HG03095 (cell line): ENCODE measurements around the gene MEF2B.
"Not testable (repeated sequence)": the region's sequence is repeated elsewhere in the genome, so short reads cannot be mapped to it uniquely, and the experiment has no call there.

Experiments used
- ATAC-seq: cut with Tn5 transposase; IDR thresholded peaks from one replicate; pipeline ENCODE4 v1.9.1; 2021; ENCODE audit warnings: moderate library complexity; ENCODE audit not compliant: unreplicated experiment

Gene MEF2B

DNA sequence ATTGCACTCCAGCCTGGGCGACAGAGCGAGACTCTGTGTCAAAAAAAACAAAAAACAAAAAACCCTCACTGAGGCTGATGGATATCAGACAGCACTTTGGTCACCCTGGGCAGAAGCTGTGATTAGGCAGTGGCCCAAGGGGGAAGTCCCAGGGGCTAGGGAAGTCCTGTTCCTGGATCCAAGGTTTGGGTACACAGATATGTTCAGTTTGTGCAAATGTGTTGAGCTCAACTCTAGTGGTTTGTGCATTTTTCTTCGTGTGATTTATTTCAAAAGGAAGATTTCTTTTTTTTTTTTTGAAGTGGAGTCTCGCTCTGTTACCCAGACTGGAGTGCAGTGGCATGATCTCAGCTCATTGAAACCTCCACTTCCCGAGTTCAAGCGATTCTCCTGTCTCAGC lies 12.3 kb downstream of the MEF2B start:
- no peak for ATAC-seq

DNA sequence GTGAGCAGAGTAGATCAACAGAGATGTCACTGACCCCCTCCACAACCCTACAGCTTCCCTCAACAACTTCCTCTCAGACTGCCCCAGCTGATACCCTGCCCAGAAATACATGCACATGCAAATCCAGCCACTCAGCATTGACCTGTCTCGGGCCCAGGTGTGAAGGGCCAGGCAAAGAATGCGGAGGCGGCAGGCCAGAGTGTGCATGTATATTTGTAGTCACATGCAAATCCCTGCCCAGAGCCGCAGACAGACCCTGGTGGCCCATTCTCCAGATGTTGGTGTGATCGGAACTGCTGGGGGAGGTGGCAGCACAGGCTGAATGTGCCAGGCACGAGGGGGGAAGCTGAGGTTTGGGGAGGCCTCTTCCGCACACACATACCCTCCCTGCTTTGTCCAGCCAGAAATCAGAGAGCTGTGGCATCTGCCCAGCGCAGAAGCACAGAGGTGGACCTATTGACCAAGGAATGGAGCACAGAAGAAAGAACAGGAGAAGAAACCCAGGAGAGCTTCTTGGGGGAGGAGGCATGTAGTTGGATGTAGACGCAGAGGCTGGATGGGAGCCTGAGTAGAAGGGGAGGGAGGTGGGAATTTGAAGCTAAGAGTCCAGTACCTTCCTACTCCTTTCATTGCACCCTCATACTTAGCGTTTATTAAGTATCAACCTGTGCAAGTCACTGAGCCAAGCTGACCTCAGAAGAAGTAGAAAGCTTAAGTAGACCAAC lies 14.4 kb downstream of the MEF2B start:
- ATAC-seq = no peak

DNA sequence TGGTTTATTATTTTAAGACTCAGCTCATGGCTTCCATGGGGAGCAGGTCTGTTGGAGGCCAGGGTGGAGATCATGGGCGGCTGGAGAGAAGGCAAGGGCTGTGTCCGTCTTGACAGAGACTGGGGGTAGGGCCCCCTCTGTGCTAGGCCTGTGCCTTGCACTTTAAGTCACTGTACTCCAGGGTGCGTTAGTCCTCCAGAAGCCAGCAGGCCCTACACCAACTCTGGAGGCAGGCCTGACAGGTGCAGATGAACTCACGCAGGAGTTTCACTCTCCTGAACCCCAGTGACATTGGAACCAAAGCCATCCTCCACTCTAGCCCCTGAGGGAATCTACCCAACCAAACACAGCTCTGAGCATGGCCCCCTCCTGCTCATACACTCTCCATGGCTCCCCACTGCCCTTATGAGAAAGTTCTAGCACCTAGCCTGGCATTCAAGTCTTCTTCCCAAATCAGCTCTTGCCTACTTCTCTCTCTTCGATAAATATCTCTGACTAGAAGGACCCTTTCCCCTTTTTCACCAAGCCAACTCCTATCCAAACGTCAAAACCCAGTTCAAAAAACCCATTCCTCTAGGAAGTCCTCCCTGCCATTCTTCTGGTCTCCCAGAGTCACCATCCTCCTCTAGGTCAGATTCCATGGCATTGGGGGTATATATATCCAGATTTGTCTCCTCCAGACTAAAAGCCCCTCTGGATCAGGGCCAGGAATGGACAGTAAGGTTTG lies 15.1 kb downstream of the MEF2B start:
- ATAC-seq = no peak

DNA sequence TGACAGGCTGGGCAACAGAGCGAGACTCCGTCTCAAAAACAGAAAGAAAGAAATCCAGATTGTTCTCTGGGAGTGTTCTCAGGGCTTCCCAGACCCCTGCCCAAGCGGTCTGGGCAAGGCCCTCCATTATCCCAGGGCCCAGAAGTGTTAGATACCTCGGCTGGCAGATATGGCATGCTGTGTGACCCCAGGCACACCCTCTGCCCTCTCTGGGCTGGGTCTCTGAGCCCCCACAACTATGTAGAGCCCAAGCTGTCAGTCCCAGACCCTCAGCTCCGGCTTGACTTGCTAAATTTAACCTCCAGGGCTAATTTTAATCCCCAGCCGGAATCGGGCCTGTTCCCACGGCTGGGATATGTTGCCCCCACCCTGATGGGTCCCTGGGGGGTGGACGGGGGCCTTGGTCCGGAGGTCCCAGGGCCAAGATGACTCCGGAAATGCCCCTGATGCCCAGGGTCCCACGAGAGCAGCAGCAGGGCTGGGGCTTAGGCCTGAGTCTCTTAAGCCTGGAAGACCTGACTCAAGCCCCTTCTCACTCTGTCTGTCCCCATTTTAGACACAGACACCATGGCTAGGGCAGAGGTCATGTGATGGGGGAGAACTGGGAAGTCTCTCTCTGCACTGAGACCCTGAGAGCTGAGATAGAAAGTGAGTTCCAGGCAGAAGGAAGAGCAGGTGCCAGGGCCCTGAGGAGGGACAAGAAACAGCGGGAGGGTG lies 17.2 kb downstream of the MEF2B start:
- ATAC-seq = no peak

DNA sequence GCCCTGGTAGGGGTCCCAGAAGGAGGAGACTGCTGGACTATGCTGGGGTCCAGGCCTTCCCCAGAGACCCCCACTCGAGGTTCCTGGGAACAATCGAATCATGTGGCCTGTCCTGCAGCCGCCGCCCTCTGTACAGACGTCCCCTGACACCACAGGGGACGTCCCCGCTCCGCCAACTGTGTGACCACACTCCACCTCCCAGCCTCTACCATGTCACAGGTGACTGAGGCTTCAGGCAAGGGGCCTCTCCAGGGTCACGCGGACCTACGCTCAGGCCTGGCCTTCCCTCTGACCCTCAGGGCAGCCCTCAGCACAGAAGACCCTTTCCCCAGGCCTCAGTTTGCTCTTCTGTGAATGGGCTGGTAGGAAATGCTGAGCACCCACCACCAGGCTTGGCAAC lies 18.6 kb downstream of the MEF2B start:
- ATAC-seq = peak; percentile 64

DNA sequence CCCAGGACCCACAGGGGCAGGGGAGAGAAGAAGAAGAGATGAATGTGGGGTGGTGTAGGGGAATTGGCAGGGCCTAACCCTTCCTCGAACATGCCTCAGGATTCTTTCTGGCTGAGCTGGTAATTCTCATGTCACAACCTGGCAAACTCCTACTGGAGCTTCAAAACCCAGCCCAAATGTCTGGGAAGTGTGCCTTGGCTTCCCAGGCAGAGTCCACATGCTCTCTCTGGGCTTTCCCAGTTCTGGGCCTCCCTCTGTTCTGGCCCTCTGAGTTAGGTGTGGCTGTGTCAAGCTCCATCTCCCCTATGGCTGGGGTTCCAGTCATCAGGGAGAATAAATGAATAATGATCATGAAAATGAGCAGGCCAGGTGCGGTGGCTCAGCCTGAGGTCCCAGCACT lies 20.6 kb downstream of the MEF2B start:
- no peak for ATAC-seq

DNA sequence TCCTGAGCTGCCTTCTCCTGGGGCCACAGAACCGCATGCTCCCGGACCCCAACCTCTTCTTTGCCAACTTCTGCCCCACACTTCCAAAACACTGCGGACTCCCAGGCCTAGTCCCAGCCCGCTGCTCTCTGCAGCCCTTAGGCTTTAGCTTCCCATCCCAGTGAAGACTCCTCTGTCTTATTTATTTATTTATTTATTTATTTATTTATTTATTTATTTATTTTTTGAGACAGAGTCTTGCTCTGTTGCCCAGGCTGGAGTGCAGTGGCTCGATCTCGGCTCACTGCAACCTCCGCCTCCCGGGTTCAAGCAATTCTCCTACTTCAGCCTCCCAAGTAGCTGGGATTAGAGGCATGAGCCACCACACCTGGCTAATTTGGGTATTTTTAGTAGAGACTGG lies 21.6 kb downstream of the MEF2B start:
- ATAC-seq = not testable (repeated sequence)

DNA sequence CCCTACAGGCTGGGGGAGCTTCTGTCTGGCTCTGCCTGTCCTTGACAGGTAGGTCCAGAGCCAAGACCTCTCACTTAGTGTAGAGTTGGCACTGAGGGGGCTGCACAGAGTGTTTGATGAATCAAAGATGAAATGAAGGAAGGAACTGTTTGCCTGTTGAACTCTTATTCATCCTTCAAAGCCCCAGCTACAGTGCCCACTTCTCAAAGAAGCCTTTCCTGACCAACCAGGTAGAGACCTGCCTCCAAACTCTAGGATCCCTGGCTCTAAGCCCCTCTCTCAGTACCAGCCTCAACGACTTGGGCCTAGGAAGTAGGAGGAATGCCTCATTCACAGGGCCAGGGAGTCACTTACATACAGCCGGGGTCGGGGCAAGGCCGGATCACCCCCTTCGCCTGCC lies 22.7 kb downstream of the MEF2B start:
- ATAC-seq = no peak

DNA sequence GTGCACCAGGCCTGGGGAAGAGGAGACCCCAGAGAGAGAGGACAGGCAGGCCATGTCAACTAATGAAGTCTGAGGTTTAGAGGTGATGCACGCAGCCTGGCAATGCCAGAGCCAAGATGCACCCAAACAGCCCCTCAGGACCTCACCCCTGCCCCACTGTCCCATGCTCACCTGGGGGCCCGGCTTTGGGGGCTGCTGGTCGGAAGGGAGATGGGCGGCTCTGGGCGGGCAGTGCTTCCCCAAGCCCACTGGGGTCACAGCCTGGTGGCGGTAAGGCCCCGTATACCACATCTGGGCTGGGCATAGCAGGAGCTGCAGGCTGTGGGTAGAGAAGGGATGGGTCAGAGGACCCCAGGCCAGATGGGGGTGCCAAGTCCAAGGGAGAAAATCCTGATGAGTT lies 23.2 kb downstream of the MEF2B start:
- no peak for ATAC-seq

DNA sequence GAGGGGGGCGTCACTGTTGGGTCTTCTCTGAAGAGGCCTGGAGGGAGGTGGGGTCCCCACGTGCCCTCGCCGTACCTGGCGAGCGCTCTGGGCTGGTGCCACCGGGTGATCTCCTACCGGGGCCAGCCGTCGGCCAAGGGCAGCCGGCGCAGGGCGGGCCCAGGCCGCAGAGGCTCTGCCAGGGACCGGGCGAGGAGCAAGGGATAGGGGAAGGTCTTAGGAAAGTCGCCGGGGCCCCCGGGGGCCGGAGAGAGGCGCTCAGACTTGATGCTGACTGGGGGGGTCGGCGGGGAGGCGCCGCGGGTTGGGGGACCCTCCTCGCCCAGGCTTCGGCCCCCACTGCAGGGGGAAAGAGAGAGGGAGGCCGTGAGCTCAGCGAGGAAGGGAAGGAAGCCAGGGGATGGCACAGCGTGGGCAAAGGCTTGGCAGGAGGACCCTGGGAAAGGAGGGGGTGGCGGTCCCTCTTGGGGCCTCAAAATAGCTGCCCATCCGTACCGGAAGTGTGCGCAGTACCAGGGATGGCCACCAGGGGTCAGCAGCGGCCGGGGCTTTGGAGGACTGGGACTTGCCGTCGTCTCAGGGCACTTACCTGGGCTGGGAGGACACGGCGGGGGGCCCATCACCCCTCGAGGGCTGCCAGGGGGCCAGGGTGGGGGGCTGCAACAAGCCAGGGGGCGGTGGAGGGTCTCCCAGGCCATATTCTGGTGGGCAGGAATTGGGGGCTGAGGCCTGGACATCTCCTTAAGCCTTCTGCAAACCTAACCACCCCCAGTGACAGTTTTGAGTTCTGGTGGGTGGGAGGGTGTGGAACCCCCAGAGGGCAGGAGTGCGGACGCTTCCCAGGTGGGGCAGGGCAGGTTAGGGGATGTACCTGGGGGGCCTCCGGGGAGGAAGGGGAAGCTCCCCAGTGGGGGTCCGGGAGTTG lies 24.1 kb downstream of the MEF2B start:
- no peak for ATAC-seq

DNA sequence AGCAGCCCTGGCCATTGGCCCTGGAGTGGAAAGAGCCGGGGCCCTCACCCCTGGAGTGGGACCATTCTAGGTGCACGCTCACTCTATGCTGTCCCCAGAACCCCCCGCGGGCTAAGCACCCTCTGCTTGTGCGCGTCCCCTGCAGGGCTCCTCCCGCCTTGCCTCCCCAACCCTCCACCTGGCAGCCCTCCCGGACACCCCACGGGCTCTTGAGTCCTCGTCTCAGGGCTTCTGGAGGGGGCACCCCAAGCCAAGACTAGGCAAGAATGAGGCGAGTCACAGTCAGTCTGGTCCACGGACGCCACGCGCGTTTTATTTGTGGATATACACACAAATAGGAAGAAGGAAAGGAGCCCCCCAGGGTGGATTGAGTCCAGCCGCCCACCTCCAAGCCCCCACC lies 24.8 kb downstream of the MEF2B start:
- no peak for ATAC-seq

DNA sequence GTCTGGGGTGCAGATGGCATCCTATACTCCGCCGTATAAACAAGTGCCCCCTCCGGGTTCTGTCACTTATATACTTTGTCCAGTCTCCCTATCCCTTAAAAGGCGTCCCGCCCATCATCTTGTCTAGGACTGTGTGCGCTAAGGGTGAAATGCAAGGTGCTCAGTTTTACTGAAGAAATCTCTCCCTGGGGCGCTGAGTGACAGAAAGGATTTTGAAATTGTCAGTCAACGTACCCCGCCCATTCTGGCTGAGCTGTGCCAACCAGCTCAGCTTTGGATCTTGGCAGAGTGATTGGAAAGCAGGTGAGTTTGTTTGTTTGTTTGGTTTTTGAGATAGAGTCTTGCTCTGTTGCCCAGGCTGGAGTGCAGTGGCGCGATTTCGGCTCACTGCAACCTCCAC lies 27.7 kb downstream of the MEF2B start:
- ATAC-seq = no peak

DNA sequence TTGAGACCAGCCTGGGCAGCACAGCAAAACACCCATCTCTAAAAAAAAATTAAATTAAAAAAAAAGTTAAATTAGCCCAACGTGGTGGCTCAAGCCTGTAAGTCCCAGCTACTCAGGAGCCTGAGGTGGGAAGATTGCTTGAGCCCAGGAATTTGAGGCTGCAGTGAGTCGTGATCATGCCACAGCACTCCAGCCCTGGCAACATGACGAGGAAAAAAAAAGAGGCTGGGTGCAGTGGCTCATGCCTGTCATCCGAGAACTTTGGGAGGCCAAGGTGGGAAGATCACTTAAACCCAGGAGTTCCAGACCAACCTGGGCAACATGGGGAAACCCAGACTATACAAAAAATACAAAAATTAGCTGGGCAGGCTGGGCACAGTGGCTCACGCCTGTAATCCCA lies 29.6 kb downstream of the MEF2B start:
- ATAC-seq = no peak

DNA sequence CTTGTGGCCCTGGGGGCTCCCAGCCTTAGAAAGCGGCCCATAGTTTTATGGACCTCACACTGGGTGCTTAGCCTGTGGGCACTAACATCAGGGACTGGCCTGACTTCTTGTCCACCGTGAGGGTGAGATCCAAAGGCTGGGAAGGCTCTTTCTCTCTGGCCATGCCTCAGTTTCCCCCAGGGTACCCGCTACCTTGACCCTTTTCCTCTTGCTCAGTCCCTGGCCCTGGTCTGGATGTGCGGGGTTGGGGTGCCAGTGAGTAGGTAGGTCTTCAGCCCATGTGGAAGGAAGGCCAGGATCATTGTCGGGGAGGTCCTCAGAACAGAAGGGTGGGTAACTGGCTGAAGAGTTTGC lies 30.2 kb downstream of the MEF2B start:
- ATAC-seq = no peak

DNA sequence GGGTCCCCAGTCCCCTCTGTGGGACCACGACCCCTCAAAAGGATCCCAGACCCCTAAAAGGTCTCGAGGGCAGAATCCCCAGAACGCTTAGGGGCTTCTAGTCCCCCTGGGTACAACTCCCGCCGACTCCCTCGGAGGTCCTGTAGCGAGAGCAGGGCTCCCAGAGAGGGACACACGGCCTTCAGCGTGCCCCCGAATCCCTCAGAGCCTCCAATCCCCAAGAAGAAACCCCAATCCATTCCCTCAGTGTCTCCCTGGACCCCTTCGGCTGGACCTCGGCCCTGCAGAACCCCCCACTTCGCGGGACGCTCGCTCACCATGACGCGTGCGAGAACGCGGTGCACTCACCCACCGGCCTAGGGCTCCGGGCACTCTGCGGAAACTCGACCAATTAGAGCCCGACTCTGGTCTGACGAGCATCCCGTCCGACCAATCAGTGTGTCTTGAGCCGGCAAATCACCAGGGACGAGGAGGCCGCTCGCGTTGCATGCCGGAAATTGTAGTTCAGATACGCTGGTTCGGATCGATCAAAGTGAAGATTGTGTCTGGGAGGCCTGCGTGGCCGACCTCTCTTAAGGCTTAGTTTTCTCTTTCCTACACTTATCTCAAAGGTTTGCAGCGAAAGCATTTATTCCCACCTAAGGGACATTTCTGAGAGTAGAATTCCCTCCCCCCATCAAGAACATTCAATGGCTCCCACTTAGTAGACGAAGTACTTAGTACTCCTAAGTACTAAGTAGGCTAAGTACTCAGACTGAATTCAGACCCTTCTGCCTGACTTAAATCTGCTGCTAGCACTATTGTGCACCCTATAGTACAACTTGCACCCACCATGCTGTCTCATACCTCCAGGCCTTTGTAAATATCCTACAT lies 31.7 kb downstream of the MEF2B start, which contains the start of gene TMEM161A:
TMEM161A (minus strand) TSS at position 370 of the 873 bp plus-strand sequence; CDS start at position 320, 50 bp downstream.
- peak; percentile 92 for ATAC-seq

DNA sequence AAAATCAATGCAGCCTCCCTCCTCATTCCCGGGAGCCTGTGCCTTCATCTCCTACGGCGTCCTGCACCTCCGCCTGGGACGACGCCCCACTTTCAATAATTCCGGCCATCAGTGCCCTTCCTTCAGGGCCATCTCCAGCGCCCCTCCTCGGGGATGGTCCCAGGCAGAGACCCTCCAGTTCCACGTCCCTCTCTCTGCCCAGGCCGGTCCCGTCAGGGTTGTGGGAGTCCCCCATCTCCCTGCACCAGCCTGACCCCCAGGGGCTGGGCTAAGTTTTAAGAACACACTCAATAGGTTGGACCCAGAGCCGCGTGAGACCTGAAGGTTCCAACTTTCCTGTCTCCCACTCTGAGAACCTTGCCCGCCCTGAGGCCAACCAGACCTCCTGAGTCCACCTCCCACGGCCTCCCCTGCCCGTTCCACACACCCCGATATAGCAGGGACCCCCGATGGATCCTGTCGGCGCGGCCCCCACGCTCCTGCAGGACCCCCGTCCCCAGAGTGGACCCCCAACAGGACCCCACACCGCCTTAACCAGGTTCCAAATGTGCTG lies 32.4 kb downstream of the MEF2B start:
- no peak for ATAC-seq

DNA sequence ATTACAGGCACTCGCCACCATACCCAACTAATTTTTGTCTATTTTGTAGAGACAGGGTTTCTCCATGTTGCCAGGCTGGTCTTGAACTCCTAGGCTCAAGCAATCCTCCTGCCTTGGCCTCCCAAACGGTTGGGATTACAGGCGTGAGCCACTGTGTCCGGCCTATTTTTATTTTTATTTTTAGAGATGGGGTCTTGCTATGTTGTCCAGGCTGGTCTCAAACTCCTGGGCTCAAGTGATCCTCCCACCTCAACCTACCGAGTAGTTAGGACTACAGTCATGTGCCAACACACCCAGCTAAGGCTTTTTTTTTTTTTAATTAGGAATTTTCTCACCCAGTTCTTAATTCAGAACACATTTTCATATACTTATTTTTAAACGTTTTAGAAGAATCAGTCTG lies 34.4 kb downstream of the MEF2B start:
- not testable (repeated sequence) for ATAC-seq

DNA sequence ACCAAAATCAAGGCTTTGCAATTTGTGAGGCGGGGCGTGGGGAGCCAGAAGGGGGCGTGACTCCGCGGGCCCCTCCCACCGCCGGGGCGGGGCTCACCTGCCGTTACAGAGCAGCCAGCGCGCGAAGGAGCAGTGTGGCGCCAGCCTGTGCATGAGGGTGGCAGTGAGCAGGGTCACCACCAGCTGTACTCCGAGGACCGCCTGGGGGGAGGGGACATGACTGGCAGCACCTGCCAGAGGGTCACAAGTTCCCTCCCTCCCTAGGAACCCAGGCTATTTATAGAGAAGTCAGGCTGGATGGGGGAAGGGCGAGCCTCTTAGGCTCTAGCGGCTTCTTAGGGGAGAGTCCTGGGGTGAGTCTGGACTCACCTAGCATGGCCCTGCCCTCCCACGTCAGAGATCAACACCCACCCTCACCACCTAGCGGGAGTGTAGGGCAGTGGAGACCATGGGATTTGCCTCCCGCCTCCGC lies 35.3 kb downstream of the MEF2B start:
- no peak for ATAC-seq

DNA sequence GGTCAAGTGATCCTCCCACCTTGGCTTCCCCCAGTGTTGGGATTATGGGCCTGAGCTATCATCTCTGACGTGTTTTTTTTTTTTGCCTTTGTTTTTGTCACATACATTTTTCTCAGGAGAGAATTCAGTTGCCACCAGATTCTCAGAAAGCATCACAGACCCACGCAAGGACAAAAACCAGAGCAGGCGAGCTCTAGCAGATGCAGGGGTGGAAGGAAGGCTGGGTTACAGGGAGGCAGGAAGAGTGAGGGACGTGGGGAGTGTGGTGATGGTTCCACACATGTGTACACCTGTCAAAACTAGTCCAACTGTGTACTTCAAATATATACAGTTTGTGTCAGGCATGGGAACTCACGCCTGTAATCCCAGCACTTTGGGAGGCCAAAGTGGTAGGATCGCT lies 36.1 kb downstream of the MEF2B start:
- no peak for ATAC-seq

DNA sequence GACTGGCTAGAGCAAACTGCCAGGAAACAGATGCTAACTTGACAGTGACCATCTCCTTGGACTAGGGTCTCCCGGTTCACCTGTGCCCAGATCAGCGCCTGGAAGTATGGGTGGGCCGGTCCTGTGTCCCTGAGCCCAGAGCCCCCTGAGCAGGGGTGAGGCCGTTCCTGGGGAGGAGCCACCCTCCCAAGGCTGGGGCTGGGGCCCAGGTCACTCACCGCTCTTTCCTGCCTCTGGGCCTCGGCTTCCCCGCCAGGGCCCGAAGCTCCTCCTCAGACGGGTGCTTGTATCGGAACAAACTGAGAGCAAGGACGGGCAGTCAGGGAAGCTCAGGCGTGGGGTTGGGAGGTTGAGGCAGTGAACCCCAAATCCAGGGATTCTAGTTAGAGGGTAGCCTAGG lies 37.2 kb downstream of the MEF2B start:
- ATAC-seq = no peak
